ENCODE data around the gene ELOA2.
"Not testable (repeated sequence)": the region's sequence is repeated elsewhere in the genome, so short reads cannot be mapped to it uniquely, and the experiment has no call there.

Gene ELOA2

DNA sequence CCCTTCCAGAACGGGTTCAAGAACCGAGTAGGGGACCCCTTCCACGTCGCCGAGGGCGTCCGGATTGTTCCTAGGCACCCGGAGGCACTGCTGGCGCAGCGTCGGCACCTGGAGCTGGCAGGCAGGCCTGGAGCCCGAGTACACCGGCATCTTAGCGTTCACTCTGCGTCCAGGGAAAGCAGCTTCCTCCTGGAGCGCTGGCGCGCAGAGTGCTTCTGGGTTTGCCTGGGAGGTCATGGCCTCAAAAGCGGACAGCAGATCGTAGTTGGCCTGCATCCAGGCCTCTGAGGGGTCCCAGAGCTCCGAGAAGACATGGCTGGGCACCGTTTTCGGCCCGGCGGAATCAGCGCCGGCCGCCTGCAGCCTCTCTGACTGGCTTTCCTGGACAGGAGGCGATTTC, 12.6 kb downstream of the ELOA2 start:
- not testable (repeated sequence) for DNase-seq (ENCODE audit: low read depth)

DNA sequence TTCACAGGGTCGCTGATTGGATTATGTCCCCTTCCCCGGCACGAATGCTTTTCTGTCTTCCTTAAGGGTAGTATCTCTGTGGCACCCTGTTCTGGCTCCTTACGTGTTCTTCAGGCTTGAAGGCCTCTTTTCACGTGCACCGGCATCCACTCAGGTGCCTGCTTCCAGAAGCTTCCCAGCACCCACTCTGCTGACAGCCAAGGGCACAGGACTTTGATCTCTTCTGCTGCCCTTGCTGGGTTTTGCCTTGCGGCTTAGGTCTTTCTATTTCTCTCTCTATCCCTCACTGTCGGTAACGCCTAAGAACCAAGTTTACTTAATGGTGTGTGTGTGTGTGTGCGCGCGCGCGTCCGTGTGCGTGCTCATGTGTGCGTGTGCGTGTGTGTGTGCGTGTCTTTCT, 14.7 kb downstream of the ELOA2 start:
- not testable (repeated sequence) for DNase-seq (ENCODE audit: low read depth)

DNA sequence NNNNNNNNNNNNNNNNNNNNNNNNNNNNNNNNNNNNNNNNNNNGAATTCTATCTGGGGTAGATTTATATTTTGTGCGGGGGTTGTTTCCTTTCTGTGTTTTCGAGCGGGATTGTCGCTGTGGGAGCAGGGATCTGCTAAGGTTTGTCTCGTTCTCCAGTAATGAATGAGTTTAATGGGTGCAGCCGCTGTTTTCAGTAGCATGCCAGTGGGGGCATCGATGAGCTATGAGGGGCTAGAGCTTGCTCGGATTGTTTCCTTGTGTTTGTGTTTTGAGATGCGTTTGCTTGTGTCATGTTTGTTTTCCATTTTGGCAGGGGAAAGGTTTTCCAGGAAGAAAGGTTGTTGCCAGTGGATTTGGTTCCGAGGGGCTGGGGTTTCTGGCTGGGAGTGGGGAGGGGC, 15.6 kb downstream of the ELOA2 start:
- not testable (repeated sequence) for DNase-seq (ENCODE audit: low read depth)
